ENCODE results near the gene TXLNB.

TXLNB gene

DNA sequence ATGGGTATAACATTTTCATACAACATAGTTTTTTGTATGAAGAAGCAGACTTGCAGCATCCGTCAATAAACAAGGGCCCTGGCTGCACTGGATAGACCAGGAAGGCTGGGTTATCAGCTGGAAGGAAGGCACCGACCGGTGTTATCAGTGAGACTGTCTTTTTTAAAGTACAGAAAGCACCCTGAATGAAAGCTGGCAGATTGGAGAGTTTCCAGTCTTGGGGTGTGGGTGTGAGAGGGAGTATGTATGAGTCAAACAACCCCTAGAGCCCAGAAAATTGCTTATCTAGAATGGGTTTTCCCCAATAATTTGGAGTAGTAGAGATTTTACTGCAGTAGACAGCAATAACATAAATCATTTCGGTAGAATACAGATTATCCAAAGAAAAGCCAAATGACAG lies 42.4 kb downstream of the TXLNB start:
- Histone ChIP-seq H3K27ac (ENCODE audit: extremely low read depth, low read depth, low read length) (no peak overlapping the region), H3K4me3 (ENCODE audit: low read depth, low read length) (no peak overlapping the region), H3K4me1 (ENCODE audit: control insufficient read depth, insufficient read depth, low read length) (no peaks in the 10 kb centered on the region), H3K9me3 (ENCODE audit: control insufficient read depth, insufficient read depth, low read depth, low read length) (no peaks in the 10 kb centered on the region), H3K36me3 (ENCODE audit: control insufficient read depth in 2 of 2, insufficient read depth in 1 of 2, low read length in 2 of 2) (no peaks in the 10 kb centered on the region)
- TF ChIP-seq ZNF24 (tag by site-specific recombination; IDR thresholded peaks at IDR 0.05) (no peak), ZNF121 (tag by site-specific recombination; IDR thresholded peaks at IDR 0.05) (no peak), TCF7L2 (IDR thresholded peaks at IDR 0.05; ENCODE audit: borderline replicate concordance, low read depth, low read length) (no peak), KLF9 (tag by site-specific recombination; IDR thresholded peaks at IDR 0.05; ENCODE audit: low read depth) (no peak)
- CTCF ChIA-PET, result interaction anchor here (0.7 to 1.9 kb wide), 4 partner anchors 29 to 115 kb away, joined by 3 to 14 read pairs (median 4); no protein-coding TSS in a partner anchor
- POLR2A ChIA-PET, result no interaction called here

DNA sequence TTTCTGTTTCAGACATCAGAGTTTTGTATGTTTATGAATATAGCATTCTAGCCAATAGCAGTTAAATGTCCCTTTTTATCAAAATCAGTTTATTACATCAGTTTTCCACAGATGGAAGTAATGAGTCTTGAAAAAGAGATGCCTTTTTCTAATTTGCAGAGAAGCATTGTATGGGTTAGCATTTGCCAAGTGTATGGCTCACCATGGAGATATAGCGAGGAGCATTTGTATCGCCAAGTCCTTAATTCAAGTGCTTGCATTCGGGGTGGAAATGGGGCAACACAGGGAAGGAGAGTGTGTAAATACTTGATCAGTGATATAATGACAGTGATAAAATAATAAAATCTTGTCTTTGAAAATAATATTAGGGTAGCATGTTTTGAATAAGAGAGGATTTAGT lies 42.9 kb downstream of the TXLNB start:
- H3K4me1 ChIP-seq (ENCODE audit: control insufficient read depth, insufficient read depth, low read length), result no peaks in the 10 kb centered on the region
- ChIA-PET CTCF (no interaction called here), POLR2A (no interaction called here)
- TF ChIP-seq ZNF510 (tag by site-specific recombination; IDR thresholded peaks at IDR 0.05; ENCODE audit: insufficient replicate concordance) (no peak), ZNF549 (tag by site-specific recombination; IDR thresholded peaks at IDR 0.05) (no peak), ZNF10 (tag by site-specific recombination; IDR thresholded peaks at IDR 0.05) (no peak), ZNF175 (tag by site-specific recombination; IDR thresholded peaks at IDR 0.05) (no peak), ZNF24 (tag by site-specific recombination; IDR thresholded peaks at IDR 0.05) (no peak), GLI2 (tag by site-specific recombination; IDR thresholded peaks at IDR 0.05; ENCODE audit: borderline replicate concordance, low read depth) (no peak), SCRT2 (tag by site-specific recombination; IDR thresholded peaks at IDR 0.05) (no peak), INSM2 (tag by site-specific recombination; IDR thresholded peaks at IDR 0.05) (no peak), ZFHX2 (tag by site-specific recombination; conservative IDR thresholded peaks at IDR 0.05) (no peak), ZSCAN23 (tag by site-specific recombination; IDR thresholded peaks at IDR 0.05) (no peak), ZNF571 (tag by site-specific recombination; IDR thresholded peaks at IDR 0.05) (no peak), ZNF292 (tag by site-specific recombination; IDR thresholded peaks at IDR 0.05; ENCODE audit: borderline replicate concordance, low read depth) (no peak), ZNF664 (tag by site-specific recombination; IDR thresholded peaks at IDR 0.05) (no peak), ZNF544 (tag by site-specific recombination; IDR thresholded peaks at IDR 0.05) (no peak), ZNF391 (tag by site-specific recombination; IDR thresholded peaks at IDR 0.05; ENCODE audit: borderline replicate concordance, low read depth) (no peak), SCRT1 (tag by site-specific recombination; IDR thresholded peaks at IDR 0.05; ENCODE audit: borderline replicate concordance) (no peak), TRIM28 (IDR thresholded peaks at IDR 0.05; ENCODE audit: borderline replicate concordance, low read length) (no peak)
- TF ChIP-seq, protein P1, sequence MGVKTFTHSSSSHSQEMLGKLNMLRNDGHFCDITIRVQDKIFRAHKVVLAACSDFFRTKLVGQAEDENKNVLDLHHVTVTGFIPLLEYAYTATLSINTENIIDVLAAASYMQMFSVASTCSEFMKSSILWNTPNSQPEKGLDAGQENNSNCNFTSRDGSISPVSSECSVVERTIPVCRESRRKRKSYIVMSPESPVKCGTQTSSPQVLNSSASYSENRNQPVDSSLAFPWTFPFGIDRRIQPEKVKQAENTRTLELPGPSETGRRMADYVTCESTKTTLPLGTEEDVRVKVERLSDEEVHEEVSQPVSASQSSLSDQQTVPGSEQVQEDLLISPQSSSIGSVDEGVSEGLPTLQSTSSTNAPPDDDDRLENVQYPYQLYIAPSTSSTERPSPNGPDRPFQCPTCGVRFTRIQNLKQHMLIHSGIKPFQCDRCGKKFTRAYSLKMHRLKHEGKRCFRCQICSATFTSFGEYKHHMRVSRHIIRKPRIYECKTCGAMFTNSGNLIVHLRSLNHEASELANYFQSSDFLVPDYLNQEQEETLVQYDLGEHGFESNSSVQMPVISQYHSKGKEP (tag by site-specific recombination; IDR thresholded peaks at IDR 0.05), result no peak
- H3K36me3 ChIP-seq (ENCODE audit: control insufficient read depth in 2 of 2, insufficient read depth in 1 of 2, low read length in 2 of 2), result no peaks in the 10 kb centered on the region
- H3K4me3 ChIP-seq (ENCODE audit: low read depth, low read length), result no peak overlapping the region
- no peaks in the 10 kb centered on the region for H3K9me3 ChIP-seq (ENCODE audit: control insufficient read depth, insufficient read depth, low read depth, low read length)
- no peak overlapping the region for H3K27ac ChIP-seq (ENCODE audit: extremely low read depth, low read depth, low read length)

Measured in HEK293 (cell line).